Choroid plexus epithelial cell (primary cell): Measurements from ENCODE around the gene ASPN.

Experiments
- DNase-seq: peaks from one replicate; pipeline ENCODE4 v3.0.0-alpha.2; 2010; ENCODE audit warnings: low read depth
- H3K4me3 ChIP-seq: 2 replicates; pipeline ENCODE4 v1.5.1; 2011; ENCODE audit warnings: low read depth, mild to moderate bottlenecking, control low read depth, low read length, moderate library complexity
- CTCF ChIP-seq: conservative IDR thresholded peaks from 2 replicates; pipeline ENCODE4 v1.5.1; 2011; ENCODE audit warnings: low read depth, mild to moderate bottlenecking, control low read depth, inconsistent platforms, low read length, moderate library complexity

Gene ASPN

GRCh38 chr9:92478783-92479182, 3.5 kb downstream of the ASPN start:
- no peak overlapping the region for H3K4me3 ChIP-seq
- TF ChIP-seq CTCF: no peak
- DNase-seq: no peak

- DNase-seq: no peak
Measured at GRCh38 chr9:92476962-92477361, 5.3 kb downstream of the ASPN start.

GRCh38 chr9:92474587-92474986, 7.7 kb downstream of the ASPN start:
- DNase-seq: no peak
- no peak overlapping the region for H3K4me3 ChIP-seq
- TF ChIP-seq CTCF: no peak

More at GRCh38 chr9:92476962-92477361, 5.3 kb downstream of the ASPN start:
- no peak for TF ChIP-seq CTCF
- H3K4me3 ChIP-seq: no peak overlapping the region

- no peak for TF ChIP-seq CTCF
- H3K4me3 ChIP-seq: no peak overlapping the region
- DNase-seq: no peak
Measured at GRCh38 chr9:92468206-92468605, 14.1 kb downstream of the ASPN start.

GRCh38 chr9:92467511-92467910, 14.8 kb downstream of the ASPN start:
- no peak for DNase-seq
- H3K4me3 ChIP-seq: no peak overlapping the region
- TF ChIP-seq CTCF: no peak

GRCh38 chr9:92467041-92467440, 15.3 kb downstream of the ASPN start:
- no peak for TF ChIP-seq CTCF
- no peak for DNase-seq
- H3K4me3 ChIP-seq: no peak overlapping the region

- DNase-seq: peak; percentile 87
- no peak overlapping the region for H3K4me3 ChIP-seq
- TF ChIP-seq CTCF: no peak
Measured at GRCh38 chr9:92463984-92464383, 18.3 kb downstream of the ASPN start.
